Liver (tissue), 9 donors: ENCODE results near the gene MIEN1. TPM values are rescaled to one million over a fixed set of nuclear protein-coding genes. Genes with fewer than 3 reads are reported as not detected.

Source experiments
- DNase-seq: peaks from one replicate; pipeline ENCODE4 v3.0.0-alpha.2; 2017; ENCODE audit warnings: low spot score
- H3K27ac ChIP-seq, 2 donors: one replicate each; pipeline ENCODE4 v1.7.0; 2013; ENCODE audit warnings: inconsistent platforms in 2 of 2, low read length in 2 of 2, control low read depth in 1 of 2, low read depth in 1 of 2, mild to moderate bottlenecking in 1 of 2
- H3K27me3 ChIP-seq, 4 donors: one replicate each; pipeline versions ENCODE4 v1.6.1 to v1.7.0; 2013; ENCODE audit warnings: low read length in 3 of 4, inconsistent platforms in 1 of 4, mild to moderate bottlenecking in 1 of 4, moderate library complexity in 1 of 4; ENCODE audit not compliant: control insufficient read depth in 4 of 4, insufficient read depth in 4 of 4
- H3K36me3 ChIP-seq, 4 donors: one replicate each; pipeline versions ENCODE4 v1.6.1 to v1.7.0; 2013; ENCODE audit warnings: low read length in 3 of 4, mild to moderate bottlenecking in 3 of 4, low read depth in 1 of 4, moderate library complexity in 1 of 4; ENCODE audit not compliant: control insufficient read depth in 4 of 4, insufficient read depth in 3 of 4
- H3K4me1 ChIP-seq, 4 donors: one replicate each; pipeline versions ENCODE4 v1.6.1 to v1.7.0; 2013; ENCODE audit warnings: low read length in 3 of 4, mild to moderate bottlenecking in 3 of 4, moderate library complexity in 1 of 4; ENCODE audit not compliant: control insufficient read depth in 4 of 4, insufficient read depth in 4 of 4
- H3K4me3 ChIP-seq, 3 donors: one replicate each; pipeline versions ENCODE4 v1.6.1 to v1.7.0; 2013; ENCODE audit warnings: low read length in 3 of 3, control low read depth in 1 of 3, low read depth in 1 of 3, mild to moderate bottlenecking in 1 of 3
- H3K9ac ChIP-seq, 2 donors: one replicate each; pipeline ENCODE4 v1.7.0; 2013; ENCODE audit warnings: low read length in 2 of 2, mild to moderate bottlenecking in 2 of 2, moderate library complexity in 2 of 2, control low read depth in 1 of 2, low read depth in 1 of 2
- H3K9me3 ChIP-seq, 4 donors: one replicate each; pipeline versions ENCODE4 v1.6.1 to v1.7.0; 2013; ENCODE audit warnings: low read length in 3 of 4; ENCODE audit not compliant: control insufficient read depth in 4 of 4
- ATF3 ChIP-seq: IDR thresholded peaks from 2 replicates; pipeline ENCODE4 v1.6.1; 2016; ENCODE audit warnings: antibody characterized with exemption
- HNF4A ChIP-seq, 2 donors: conservative IDR thresholded peaks; 2 replicates each; pipeline ENCODE4 v1.6.1; 2016; ENCODE audit warnings: antibody characterized with exemption in 2 of 2, mild to moderate bottlenecking in 2 of 2
- HNF4G ChIP-seq: IDR thresholded peaks from 2 replicates; pipeline ENCODE4 v1.6.1; 2016; ENCODE audit warnings: antibody characterized with exemption
- JUND ChIP-seq, 2 donors: IDR thresholded peaks; 2 replicates each; pipeline ENCODE4 v1.6.1; 2016; ENCODE audit warnings: antibody characterized with exemption in 2 of 2
- MAX ChIP-seq: IDR thresholded peaks from 2 replicates; pipeline ENCODE4 v1.6.1; 2016; ENCODE audit warnings: antibody characterized with exemption
- NR2F2 ChIP-seq: IDR thresholded peaks from 2 replicates; pipeline ENCODE4 v1.6.1; 2016; ENCODE audit warnings: antibody characterized with exemption
- RAD21 ChIP-seq, 2 donors: IDR thresholded peaks; 2 replicates each; pipeline ENCODE4 v1.6.1; 2016; ENCODE audit warnings: antibody characterized with exemption in 2 of 2, mild to moderate bottlenecking in 2 of 2
- RXRA ChIP-seq, 2 donors: IDR thresholded peaks; 2 replicates each; pipeline ENCODE4 v1.6.1; 2017 to 2018; ENCODE audit warnings: antibody characterized with exemption in 2 of 2, mild to moderate bottlenecking in 1 of 2
- SP1 ChIP-seq: IDR thresholded peaks from 2 replicates; pipeline ENCODE4 v1.6.1; 2018; ENCODE audit warnings: antibody characterized with exemption, mild to moderate bottlenecking
- TAF1 ChIP-seq: conservative IDR thresholded peaks from 2 replicates; pipeline ENCODE4 v1.6.1; 2016; ENCODE audit warnings: antibody characterized with exemption, mild to moderate bottlenecking
- YY1 ChIP-seq: IDR thresholded peaks from 2 replicates; pipeline ENCODE4 v1.6.1; 2016; ENCODE audit warnings: antibody characterized with exemption, mild to moderate bottlenecking
- WGBS: extraction: QIAGEN DNeasy Blood & Tissue Kit; methylation state at CpG from one replicate; pipeline ENCODE4 v1.1.7; 2013; 5-methylcytosine and 5-hydroxymethylcytosine counted together
- polyA plus RNA-seq, 2 donors: library from polyadenylated mRNA; stranded (reverse) in 1 of 2; unstranded in 1 of 2; fragments of 200-250 nt in 1 of 2; fragments of >200 nt in 1 of 2; fragmentation: Nextera tagmentation in 1 of 2; extraction: Ambion mirVana in 1 of 2; gene quantifications; one replicate each; pipeline versions ENCODE4 v1.2.1 to v1.2.3, GENCODE V29; 2013 to 2015
- total RNA-seq, 2 donors: library from RNA; depleted of rRNA; stranded (reverse); fragments of >200 nt; gene quantifications; one replicate each; pipeline ENCODE4 v1.2.3, GENCODE V29; 2014
- TF ChIP-seq, protein P1 (sequence below): IDR thresholded peaks from 2 replicates; pipeline ENCODE4 v1.6.1; 2016; ENCODE audit warnings: antibody characterized with exemption
- TF ChIP-seq, protein P2 (sequence below): IDR thresholded peaks from 2 replicates; pipeline ENCODE4 v1.6.1; 2016; ENCODE audit warnings: antibody characterized with exemption, mild to moderate bottlenecking
- donor health status: healthy.
- donor health status: healthy.
- donor health status: healthy.
- donor health status: healthy.
- donor health status: healthy.

Gene MIEN1
- total and polyA plus RNA-seq, 4 donors = 11.1 to 99.0 (median 29.0) TPM

DNA sequence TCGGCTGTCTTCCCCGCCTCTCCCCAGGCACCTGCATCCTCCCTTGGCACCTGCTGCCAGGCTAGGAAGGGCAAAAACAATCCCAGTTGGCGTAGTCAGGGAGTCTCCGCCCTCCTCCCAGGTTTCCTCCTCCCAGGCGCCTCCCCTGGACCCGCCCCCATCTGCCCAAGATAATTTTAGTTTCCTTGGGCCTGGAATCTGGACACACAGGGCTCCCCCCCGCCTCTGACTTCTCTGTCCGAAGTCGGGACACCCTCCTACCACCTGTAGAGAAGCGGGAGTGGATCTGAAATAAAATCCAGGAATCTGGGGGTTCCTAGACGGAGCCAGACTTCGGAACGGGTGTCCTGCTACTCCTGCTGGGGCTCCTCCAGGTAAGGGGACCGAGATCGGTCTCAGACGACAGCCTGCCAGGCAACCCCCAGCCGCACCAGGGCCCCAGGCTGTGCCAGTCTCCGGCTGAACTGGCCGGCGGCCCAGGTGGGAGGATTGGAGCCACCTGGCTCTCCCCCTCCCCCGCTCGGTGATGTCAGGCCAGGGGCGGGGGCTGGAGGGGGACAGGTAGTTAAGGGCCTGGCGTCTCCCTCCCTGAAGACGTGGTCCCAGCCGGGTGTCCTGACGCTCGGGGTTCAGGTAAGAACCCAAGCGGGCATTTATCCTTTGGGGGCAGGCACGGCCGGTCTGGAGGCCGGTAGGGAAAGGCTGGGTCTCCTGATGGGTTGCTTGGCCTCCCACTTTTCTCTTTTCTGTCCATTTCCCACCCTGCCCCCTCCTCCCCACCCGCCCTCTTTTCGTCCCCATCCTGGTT is 7.6 kb upstream of the MIEN1 start, which contains the start of gene GRB7:
GRB7 (plus strand) TSS at position 179 of the 808 bp plus-strand sequence. CDS start 4,364 bp downstream, outside the sequence.
- peak; percentile 55 for DNase-seq
- peak; percentile 9 for TF ChIP-seq HNF4G
- TF ChIP-seq, protein P1, sequence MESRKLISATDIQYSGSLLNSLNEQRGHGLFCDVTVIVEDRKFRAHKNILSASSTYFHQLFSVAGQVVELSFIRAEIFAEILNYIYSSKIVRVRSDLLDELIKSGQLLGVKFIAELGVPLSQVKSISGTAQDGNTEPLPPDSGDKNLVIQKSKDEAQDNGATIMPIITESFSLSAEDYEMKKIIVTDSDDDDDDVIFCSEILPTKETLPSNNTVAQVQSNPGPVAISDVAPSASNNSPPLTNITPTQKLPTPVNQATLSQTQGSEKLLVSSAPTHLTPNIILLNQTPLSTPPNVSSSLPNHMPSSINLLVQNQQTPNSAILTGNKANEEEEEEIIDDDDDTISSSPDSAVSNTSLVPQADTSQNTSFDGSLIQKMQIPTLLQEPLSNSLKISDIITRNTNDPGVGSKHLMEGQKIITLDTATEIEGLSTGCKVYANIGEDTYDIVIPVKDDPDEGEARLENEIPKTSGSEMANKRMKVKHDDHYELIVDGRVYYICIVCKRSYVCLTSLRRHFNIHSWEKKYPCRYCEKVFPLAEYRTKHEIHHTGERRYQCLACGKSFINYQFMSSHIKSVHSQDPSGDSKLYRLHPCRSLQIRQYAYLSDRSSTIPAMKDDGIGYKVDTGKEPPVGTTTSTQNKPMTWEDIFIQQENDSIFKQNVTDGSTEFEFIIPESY = no peak
- TF ChIP-seq, protein P2, sequence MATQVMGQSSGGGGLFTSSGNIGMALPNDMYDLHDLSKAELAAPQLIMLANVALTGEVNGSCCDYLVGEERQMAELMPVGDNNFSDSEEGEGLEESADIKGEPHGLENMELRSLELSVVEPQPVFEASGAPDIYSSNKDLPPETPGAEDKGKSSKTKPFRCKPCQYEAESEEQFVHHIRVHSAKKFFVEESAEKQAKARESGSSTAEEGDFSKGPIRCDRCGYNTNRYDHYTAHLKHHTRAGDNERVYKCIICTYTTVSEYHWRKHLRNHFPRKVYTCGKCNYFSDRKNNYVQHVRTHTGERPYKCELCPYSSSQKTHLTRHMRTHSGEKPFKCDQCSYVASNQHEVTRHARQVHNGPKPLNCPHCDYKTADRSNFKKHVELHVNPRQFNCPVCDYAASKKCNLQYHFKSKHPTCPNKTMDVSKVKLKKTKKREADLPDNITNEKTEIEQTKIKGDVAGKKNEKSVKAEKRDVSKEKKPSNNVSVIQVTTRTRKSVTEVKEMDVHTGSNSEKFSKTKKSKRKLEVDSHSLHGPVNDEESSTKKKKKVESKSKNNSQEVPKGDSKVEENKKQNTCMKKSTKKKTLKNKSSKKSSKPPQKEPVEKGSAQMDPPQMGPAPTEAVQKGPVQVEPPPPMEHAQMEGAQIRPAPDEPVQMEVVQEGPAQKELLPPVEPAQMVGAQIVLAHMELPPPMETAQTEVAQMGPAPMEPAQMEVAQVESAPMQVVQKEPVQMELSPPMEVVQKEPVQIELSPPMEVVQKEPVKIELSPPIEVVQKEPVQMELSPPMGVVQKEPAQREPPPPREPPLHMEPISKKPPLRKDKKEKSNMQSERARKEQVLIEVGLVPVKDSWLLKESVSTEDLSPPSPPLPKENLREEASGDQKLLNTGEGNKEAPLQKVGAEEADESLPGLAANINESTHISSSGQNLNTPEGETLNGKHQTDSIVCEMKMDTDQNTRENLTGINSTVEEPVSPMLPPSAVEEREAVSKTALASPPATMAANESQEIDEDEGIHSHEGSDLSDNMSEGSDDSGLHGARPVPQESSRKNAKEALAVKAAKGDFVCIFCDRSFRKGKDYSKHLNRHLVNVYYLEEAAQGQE = peak; percentile 44
- no peak for TF ChIP-seq ATF3
- TF ChIP-seq MAX = no peak
- TF ChIP-seq SP1 = peak; percentile 55
- peak; percentile 15 to 36 for TF ChIP-seq RXRA (IDR thresholded peaks at IDR 0.05)
- peak; percentile 59 for TF ChIP-seq TAF1
- peak; percentile 40 for TF ChIP-seq YY1
- TF ChIP-seq HNF4A (conservative IDR thresholded peaks at IDR 0.05) = peak; percentile 35 to 45
- peak within 1 kb of the TSS; percentile 80 to 98 for H3K27ac ChIP-seq
- whole genome bisulfite sequencing = 5% methylated on average over 34 of the region's 34 CpGs
- no peaks in the 10 kb centered on the region for H3K27me3 ChIP-seq
- H3K4me3 ChIP-seq = peak within 1 kb of the TSS; percentile 21 to 75 (median 64)
- H3K9me3 ChIP-seq = no peaks in the 10 kb centered on the region
- peaks cover 0 to 4% (median 1%) of the 10 kb centered on the region in 4 donors for H3K36me3 ChIP-seq
- peaks cover 0 to 27% (median 17%) of the 10 kb centered on the region in 4 donors for H3K4me1 ChIP-seq
- H3K9ac ChIP-seq = peak within 1 kb of the TSS; percentile 41 to 62

- Histone ChIP-seq H3K9ac (no peak overlapping the region), H3K27ac (peak overlapping the region; percentile 80 to 98), H3K4me3 (peak overlapping the region; percentile 21 to 75 (median 64)), H3K9me3 (no peaks in the 10 kb centered on the region), H3K4me1 (peaks cover 0 to 27% (median 17%) of the 10 kb centered on the region in 4 donors), H3K27me3 (no peaks in the 10 kb centered on the region), H3K36me3 (no peaks in the 10 kb centered on the region)
- DNase-seq = peak; percentile 66
- WGBS = 27% methylated on average over 13 of the region's 13 CpGs
- TF ChIP-seq, protein P2 = peak; percentile 37
- TF ChIP-seq SP1 (peak; percentile 65), HNF4G (no peak), NR2F2 (no peak), RAD21 (IDR thresholded peaks at IDR 0.05) (no peak), JUND (IDR thresholded peaks at IDR 0.05) (no peak), HNF4A (conservative IDR thresholded peaks at IDR 0.05) (peak; percentile 77 to 85), RXRA (IDR thresholded peaks at IDR 0.05) (peak; percentile 9 to 56)
Observed at GRCh38 chr17:39737206-39737759, 7.0 kb upstream of the MIEN1 start.
